ENCODE measurements around the gene SLC39A10.
A peak's percentile ranks its signal among the peaks of the same experiment; 100 is the strongest.
"Not testable (repeated sequence)": the region's sequence is repeated elsewhere in the genome, so short reads cannot be mapped to it uniquely, and the experiment has no call there.

SLC39A10 gene

DNA sequence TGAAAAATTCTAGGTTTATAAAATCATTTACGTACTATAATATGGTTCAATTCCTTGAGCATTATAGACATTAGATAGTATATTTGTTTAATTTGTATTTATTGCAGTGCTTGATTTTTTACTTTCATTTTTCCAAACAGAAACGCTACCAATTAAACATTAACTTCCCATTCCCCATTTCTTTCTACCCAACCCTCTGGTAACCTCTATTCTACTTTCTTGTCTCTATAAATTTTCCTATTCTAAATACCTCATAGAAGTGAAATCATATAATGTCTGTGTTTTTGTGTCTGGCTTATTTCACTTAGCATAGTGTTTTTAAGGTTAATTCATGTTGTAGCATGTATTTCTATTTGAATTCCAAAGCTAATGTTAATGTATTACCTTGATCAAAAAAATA is 11.6 kb upstream of the SLC39A10 start:
- no peak for DNase-seq (ENCODE audit: low read depth)

DNA sequence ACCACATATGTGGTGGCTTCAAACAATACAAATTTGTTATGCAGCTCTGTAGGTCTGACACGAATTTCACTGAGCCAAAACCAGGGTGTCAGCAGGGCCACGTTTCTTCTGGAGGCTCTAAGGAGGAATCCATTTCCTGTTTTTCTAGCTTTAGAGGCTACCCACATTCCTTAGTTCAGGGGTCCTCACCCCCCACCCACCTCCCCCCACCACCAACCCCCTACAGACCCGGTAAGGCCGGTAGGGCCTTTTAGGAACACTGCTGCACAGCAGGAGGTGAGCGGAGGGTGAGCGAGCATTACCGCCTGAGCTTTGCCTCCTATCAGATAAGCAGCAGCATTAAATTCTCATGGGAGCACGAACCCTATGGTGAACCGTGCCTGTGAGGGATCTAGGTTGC is 10.6 kb upstream of the SLC39A10 start:
- DNase-seq (ENCODE audit: low read depth) = no peak

DNA sequence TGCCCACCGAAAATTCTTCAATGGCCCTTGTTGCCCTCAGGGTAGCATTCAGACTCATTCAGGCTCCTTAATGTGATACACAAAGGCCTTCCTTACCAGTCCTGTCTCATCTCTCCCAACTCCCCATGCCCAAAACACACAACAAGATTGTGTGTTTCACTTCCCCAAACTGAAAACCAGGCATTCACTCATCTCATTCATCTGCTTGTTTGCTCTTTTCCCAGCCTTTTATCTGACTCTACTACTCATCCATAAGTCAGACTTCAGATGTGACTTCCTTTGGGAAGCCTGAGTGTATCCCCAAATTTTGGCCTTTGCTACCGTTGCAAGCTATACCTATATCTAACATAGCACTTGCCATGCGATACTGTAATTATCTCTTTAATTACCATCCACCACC is 9.7 kb upstream of the SLC39A10 start:
- no peak for DNase-seq (ENCODE audit: low read depth)

DNA sequence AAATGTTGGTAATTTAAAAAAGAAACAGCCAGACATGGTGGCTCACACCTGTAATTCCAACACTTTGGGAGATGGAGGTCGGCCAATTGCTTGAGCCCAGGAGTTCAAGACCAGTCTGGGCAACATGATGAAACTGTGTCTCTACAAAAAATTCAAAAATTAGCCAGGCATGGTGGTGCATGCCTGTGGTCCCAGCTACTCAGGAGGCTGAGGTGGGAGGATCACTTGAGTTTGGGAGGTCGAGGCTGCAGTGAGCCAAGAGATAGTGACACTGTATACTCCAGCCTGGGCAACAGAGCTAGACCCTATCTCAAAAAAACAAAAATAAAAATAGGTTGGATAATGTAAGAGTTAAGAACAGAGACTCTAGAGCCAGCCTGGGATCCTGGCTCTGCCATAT is 8.7 kb upstream of the SLC39A10 start:
- not testable (repeated sequence) for DNase-seq (ENCODE audit: low read depth)

DNA sequence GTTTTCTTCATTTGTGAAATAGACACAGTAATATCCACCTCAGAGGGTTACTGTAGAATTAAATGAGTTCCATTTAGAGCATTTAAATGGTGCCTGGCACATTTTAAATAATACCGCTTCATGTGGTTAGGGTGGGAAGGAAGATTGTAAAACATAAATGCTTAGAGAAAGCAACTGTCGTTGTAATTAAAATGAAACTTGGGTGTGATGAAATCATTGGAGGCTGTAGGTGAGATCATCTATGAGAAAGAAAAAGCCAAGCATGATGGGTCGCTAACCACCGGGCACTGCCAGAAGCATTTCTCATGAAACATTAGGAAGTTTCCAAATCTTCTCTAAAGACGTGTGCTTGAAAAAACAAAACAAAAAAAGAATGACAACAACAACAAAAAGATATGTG is 8.2 kb upstream of the SLC39A10 start:
- DNase-seq (ENCODE audit: low read depth) = no peak

DNA sequence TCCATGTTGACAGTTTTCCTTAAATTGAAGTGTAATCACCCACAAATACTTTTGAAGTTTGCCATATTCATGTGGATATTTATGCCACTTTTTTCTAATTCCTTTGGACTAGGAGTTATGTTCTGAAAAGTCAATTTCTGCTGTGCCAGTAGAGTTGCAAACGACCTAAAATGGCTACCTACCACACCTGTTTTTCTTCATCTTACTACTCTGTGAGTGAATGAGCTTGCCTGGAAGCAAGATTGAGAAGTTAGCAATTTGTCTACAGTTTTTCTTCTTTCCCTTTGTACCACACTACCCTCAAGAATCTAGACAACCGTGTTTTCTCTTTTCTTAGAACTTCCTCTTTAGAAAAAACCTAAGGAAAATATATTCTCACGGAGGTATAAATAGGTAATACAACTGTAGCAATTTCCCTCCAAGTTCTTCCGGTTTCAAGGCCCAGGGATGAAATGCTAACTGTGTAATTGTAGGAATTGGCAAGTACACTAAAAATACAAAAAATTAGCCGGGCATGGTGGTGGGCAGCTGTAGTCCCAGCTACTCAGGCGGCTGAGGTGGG is 7.3 kb upstream of the SLC39A10 start:
- no peak for DNase-seq (ENCODE audit: low read depth)

DNA sequence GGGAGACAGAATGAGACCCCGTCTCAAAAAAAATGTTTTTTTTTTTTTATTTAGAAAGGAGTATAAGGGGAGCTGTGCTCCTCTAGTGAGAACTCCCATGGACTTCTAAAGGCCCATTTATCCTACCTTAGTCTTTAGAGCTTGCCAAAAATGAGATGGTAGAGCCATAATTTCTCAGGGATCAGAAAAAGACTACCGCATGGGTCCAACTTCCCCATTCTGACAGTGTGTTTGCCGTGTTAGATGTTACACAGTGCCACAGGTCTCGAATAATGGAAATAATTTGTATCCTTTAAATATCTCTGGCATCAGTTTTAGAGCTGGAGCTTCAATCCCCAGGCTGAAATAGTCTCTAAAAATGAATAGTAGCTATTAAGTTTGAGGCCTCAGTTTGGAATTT is 6.0 kb upstream of the SLC39A10 start:
- DNase-seq (ENCODE audit: low read depth) = no peak

DNA sequence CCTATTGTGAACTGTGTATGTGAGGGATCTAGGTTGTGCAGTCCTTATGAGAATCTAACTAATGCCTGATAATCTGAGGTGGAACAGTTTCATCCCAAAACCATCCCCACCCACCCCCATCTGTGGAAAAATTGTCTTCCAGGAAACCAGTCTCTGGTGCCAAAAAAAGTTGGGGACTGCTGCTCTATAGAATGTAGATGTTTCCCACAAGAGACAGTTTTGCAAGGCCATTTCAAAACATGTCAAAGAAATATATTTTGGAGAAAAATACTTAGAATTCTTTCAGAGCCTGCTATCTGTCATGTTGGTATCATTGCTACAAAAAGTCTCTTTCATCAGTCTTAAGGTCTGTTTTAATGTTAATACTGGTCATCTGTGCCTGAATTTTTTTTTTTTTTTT is 4.1 kb upstream of the SLC39A10 start:
- no peak for DNase-seq (ENCODE audit: low read depth)

DNA sequence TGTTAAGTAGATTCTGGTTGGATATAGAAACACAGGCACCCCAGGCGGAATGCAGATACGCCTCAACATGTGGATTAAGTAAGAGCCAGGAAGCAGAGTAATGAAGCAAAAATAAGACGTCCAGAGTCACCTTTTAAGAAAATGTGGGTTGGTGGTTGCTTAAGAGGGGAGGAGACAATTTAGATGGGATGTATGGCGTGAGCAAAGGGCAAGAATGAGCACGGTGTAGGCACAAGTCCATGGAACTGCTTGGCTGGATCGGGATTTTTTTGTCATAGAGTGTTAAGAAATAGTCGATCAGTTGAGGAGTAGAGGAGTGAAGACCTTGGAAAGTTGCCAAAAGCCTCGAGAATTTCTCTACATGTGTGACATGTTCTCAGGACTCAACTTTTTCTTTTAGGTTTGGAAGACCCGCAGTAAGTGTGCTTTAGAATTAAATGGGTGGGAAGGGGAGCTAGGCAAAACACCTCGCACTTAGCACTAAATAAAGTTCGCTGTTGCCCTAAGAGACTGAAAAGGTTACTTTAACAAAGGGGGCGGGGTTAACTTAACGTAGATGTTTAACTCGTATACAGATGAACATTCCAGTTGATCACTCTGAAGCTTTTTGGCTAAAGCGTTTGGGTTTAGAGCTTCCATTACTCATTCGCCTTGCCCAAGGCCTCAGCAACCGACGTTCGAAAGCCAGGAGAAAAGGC is 716 bp upstream of the SLC39A10 start:
- no peak for DNase-seq (ENCODE audit: low read depth)

DNA sequence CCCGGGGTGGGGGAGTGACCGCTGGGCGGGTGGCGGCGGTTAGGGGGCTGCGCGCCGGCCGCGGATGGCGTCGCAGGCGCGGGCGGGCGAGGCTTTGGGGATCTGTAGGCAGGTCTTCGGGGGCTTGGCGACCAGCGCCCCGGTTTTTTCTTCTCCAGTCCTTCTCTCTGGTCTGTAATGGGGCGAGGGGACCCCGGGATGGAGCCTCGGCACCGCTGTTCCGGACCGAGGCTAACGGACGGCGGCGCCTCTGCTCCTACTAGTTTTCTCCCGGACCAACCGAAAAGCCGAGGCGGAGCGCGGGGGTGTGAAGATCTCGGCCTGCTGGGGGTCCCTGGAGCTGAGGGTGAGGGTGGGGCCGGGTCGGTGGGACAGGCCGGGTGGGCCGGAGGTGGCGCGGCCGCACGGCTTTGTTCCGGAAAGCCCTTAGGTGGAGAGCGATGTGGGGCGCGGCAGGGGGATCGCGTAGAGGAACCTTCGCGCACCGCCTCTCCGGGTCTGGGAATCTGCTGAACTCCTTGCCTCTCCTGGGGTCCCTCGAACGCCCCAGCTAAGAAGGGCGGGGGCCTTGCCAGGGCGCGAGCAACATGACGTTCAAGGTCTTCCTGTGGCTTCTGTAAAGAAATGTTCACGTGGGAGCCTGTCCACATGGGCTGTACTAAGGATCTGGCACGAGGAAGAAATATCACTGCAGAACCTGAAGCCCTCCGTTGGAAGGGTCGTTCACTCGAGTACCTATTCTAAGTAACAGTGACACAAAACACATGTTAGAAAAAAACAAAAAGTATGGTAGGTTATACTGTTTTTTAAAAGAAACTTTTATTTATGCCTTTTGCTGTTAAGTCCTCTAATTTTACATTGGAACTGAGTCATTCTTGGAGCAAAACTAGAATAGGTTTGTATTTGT is 861 bp downstream of the SLC39A10 start:
- DNase-seq (ENCODE audit: low read depth) = peak; percentile 58

DNA sequence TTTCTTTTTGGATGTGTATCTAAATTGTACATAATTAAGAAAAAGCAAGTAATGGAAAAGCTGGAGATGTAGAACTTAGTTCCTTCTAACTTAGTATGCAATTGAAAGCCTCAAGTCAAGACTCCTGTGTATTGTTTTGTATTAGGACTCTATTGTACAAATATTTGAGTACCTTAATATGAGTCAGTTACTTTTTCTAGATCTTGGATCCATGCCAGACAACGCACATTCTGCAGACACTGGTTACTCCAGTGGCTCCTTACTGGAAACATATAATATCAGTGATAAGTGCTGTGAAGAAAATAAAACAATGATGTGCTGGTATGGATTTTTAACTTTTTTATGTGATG is 1.5 kb downstream of the SLC39A10 start:
- no peak for DNase-seq (ENCODE audit: low read depth)

DNA sequence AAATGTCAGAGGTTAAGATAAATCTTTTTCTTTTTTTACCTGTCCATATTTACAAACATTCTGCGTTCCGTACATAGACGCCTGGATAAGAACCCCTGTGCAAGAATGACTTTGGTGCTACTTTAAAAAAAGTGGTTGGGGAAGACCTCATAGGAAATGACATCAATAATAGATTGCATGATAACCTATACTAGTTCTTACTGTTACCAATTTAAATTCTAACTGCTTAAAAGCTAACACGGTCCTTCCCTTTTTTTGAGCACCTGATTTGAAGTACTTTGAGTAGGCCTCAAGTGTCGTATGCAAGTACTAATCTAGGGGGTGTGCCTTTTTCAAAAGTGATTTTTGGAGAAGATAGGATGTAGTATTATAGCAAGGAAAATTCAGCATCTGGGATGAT is 2.1 kb downstream of the SLC39A10 start:
- no peak for DNase-seq (ENCODE audit: low read depth)

DNA sequence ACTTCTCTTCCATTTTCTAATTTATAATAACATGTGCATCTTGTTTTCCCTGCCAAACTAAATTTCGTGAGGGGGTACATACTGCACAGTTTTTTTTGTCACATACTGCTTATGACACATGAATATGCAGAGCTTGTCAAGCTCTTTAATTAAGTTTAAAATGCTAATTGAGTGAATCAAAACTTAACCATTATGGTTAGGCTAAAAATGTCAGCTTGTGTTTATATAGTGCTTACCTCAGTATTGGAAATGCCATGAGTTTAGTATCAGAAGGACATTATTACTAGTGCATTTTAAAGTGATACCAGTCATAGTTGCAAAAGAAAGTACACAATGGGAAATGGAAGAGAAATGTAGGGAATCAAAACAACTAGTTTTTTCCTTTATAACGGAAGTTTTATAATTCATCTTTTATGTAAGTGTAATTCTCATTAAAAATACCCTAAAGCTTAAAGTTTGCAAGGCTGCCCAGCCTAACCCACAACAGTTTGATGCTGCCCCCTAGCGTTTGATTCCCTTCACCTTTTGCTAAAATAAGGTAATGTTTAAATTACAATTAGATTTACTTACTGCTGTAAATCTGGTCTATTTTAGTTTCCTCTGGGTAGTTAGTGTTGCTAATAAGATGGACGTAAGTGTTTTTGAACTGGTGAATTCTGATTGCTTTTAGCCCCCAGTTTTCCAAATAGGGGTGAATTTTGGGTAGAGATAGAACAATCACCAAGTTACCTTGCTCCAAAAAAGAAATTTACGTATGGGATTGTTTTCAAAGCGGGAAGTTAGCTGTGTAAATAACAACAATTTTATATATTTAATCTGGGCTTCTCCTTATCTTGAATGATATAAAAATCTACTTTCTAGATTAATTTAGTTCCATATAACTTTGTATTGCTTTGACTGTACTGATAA is 3.2 kb downstream of the SLC39A10 start:
- peak; percentile 41 for DNase-seq (ENCODE audit: low read depth)

DNA sequence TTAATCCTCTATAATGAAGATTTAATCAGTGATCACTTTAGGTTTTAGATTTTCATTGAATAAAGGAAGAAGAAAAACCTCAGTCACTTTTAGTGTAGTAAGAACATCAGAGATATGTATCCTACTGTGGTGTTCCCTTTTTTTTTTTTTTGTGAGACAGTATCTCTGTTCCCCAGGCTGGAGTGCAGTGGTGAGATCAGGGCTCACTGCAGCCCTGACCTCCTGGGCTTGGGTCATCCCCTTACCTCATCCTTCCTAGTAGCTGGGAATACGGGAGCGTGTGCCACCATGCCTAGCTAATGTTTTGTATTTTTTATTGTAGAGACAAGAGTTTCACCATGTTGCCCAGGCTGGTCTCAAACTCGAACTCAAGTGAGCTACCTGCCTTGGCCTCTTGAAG is 5.1 kb downstream of the SLC39A10 start:
- no peak for DNase-seq (ENCODE audit: low read depth)

DNA sequence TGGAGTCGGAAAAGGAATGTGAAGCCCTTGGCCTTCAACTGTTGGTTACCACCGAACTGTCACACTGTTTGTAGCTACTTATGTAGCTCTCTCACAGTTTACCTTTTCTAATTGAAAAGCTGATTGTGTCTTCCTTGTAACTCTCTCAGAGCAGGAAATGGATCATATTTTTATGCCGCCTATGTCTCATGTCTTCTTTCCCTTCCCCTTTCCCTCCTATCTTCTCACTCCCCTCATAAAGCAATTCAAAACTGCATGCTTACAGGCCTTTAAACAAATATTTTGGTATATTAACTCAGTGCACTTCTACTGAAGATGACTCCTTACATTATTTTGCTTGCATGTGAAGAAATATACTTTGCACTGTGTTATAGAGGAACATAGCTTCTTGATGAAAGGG is 6.0 kb downstream of the SLC39A10 start:
- no peak for DNase-seq (ENCODE audit: low read depth)

DNA sequence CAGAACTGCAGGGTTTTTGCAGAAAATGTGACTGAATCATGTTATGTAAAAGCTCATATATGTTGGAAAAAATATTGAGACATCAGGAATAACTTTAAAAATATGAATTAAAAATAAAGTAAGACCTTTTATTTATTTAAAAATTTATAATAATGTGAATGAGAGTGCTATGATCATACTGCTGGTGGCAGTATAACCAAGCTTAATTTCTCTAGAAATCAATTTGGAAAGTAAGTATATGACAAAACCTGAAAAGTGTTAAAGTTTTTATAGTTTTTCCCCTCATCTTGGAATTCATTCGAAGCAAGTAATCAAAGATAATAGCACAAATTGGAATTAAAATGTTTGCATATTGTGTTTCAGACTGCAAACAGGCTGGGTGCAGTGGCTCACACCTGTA is 7.5 kb downstream of the SLC39A10 start:
- DNase-seq (ENCODE audit: low read depth) = no peak

DNA sequence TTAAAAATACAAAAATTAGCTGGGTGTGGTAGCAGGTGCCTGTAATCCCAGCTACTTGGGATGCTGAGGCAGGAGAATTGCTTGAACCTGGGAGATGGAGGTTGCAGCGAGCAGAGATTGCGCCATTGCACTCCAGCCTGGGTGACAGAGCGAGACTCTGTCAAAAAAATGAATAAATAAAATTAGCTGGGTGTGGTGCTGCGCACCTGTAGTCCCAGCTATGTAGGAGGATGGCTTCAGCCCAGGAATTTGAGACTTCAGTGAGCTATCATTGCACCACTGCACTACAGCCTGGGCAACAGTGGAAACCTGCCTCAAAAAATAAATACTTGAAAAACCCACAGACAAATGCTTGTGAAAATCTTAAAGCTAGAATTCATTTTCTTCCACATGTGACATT is 8.1 kb downstream of the SLC39A10 start:
- not testable (repeated sequence) for DNase-seq (ENCODE audit: low read depth)

DNA sequence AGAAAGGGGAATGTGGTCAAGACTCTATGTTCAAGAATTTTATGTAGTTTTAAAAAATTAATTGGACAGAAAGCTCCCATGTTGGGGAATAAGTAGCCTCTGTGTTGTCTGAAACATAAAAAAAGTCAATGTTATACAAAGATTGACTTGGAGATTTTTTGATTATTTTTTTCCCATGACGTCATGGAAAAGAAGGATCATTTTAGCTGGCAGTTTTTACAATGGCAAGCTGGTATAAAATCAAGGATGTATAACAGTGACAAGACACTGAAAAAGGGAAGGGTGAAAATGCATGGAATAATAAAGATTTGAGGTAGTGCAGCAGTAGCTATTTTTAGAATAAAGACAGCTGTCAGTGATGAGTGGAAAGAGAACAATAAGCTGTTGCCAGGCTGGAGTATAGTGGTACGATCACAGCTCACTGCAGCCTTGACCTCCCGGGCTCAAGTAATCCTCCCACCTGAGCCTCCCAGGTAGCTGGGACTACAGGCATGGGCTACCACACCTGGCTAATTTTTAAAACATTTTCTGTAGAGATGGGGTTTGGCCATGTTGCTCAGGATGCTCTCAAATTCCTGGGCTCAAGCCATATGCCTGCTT is 9.2 kb downstream of the SLC39A10 start:
- DNase-seq (ENCODE audit: low read depth) = no peak

DNA sequence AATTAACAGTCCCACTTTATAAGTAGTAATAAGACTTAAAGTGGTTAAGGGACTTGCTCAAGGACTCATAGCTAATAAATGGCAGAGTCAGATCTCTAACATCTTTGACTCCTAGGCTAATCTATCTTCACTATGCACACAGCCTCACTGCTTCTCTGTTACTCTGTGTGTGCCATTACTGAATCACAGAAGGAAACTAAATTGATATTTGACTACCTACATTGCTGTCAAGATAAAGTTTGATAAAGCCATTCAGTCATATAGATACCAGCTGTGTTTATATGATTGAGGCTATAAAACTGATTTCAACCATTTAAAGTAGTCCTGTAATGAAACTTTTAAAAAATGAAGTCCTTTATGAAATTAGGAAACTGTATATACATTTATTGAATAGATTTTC is 10.9 kb downstream of the SLC39A10 start:
- DNase-seq (ENCODE audit: low read depth) = no peak

DNA sequence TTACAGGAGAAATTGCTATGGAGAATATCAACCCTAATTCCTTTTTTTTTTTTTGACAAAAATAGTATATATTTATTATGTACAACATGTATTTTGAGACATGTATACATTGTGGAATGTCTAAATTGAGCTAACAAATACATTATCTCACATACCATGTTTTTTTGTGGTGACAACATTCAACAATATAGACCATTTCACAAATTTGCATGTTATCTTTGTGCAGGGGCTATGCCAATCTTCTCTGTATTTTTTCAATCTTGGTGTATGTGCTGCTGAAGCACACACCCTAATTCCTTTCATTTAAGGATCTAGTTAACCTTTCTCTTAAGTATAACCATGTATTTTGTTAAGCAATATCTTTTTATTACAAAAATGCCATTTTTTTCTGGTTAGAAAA is 13.2 kb downstream of the SLC39A10 start:
- no peak for DNase-seq (ENCODE audit: low read depth)

DNA sequence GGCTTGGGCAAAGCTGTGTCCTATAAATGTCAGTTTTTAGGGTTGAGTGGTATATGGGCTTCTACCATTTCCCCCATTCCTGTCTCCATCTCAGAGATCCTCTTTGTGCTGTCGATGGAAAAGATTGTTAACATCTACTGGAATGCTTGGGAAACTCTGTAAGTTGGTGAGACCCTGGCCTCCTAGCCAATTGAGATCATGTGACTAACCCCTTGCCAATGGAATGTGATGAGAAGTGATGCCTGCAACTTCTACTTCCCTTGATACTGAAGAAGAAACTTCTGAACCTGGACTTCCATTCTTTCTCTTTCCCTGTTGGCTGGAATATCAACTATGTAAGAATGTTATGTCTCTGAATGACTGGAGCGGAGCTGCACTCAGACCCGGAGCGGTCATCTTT is 14.5 kb downstream of the SLC39A10 start:
- no peak for DNase-seq (ENCODE audit: low read depth)

DNA sequence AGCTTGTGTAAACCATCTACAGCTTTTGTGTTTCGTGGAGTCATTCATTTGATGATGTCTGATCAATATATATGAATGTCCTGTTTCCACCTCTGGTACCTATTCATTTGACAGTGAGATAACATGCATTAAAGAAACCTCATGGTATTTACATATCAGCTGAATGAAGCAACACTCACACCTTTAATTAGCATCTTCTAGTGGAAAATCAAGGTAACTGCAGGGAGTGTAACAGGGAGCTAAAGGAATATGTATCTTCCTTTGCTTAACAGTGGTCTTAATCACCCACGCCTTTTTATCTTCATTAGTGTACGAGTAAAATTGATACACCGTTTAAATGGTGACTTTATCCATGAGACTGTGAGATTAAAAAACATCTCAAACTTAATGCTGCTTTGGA is 15.6 kb downstream of the SLC39A10 start:
- no peak for DNase-seq (ENCODE audit: low read depth)
